Stimulated activated CD8-positive, alpha-beta memory T cell treated with anti-CD3 and anti-CD28 coated beads, Interleukin-15, amount 100 ng/mL, for 48 hours (primary cell): Measurements from ENCODE around the gene CASP1.

Source experiments
- DNase-seq, 2 donors: peaks; one replicate each; pipeline ENCODE4 v3.0.0-alpha.2; 2020; ENCODE audit warnings: low read depth in 2 of 2

Gene CASP1

DNA sequence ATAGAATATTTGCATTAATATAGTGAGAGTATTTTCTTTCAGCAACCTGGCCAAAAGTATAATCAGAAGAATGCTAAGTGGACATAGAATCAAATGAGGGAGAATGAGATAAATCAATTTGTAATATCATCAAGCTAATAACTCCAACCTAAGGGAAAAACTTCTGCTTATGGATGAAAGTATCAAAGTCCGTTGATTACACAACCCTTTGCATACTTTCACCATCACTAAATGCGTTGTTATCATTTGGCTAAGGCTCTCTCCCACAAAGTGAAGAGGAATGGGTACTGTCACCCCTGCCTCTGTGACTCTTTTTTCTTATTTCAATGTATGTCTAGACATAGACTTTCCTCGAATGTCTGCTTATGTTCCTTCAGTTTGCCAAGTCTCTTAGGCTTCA lies 50.1 kb downstream of the CASP1 start:
- DNase-seq: no peak

GRCh38 chr11:104979839-104980238 lies 55.1 kb downstream of the CASP1 start:
- DNase-seq: no peak
